Vagina (tissue), 2 donors: ENCODE results near the gene FUT6.

Experiments
- POLR2AphosphoS5 ChIP-seq, 2 donors: sonication (generic); formaldehyde crosslinking; IDR thresholded peaks; one replicate each; pipeline ENCODE4 v1.9.0; 2017; ENCODE audit warnings: antibody characterized with exemption in 2 of 2, mild to moderate bottlenecking in 2 of 2, low read depth in 1 of 2; ENCODE audit not compliant: insufficient read depth in 1 of 2
- TF ChIP-seq, protein P1 (sequence below), 3 experiments: fragments of 450-650 bp in 2 of 3; fragments of 200-600 bp in 1 of 3; sonication (generic) in 1 of 3; IDR thresholded peaks; one replicate each; pipeline ENCODE4 v1.5.1; 2017 to 2019; ENCODE audit warnings: antibody characterized with exemption in 3 of 3, mild to moderate bottlenecking in 2 of 3, moderate library complexity in 2 of 3

DNA sequence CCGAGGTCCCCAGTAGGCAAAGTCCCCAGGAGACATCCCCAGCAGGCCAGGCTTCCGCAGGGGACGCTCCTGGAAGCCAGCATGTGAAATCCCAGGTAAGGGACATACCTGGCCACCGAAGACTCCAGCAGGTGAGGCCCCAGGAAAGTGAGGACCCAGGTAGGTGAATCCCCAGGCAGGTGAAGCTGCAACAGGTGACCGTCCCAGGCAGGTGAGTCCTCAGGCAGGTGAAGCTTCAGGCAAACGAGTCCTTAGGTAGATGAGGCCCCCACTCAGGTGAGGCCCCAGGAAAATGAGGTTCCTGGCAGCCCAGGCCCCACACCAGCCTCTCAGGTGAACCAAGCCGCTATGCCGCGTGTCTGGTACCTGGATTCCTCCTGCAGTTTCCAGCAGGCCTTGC lies 8.3 kb downstream of the FUT6 start:
- no peak for TF ChIP-seq POLR2AphosphoS5 (IDR thresholded peaks at IDR 0.05; ENCODE audit: insufficient read depth in 1 of 2, low read depth in 1 of 2)
- TF ChIP-seq, protein P1, sequence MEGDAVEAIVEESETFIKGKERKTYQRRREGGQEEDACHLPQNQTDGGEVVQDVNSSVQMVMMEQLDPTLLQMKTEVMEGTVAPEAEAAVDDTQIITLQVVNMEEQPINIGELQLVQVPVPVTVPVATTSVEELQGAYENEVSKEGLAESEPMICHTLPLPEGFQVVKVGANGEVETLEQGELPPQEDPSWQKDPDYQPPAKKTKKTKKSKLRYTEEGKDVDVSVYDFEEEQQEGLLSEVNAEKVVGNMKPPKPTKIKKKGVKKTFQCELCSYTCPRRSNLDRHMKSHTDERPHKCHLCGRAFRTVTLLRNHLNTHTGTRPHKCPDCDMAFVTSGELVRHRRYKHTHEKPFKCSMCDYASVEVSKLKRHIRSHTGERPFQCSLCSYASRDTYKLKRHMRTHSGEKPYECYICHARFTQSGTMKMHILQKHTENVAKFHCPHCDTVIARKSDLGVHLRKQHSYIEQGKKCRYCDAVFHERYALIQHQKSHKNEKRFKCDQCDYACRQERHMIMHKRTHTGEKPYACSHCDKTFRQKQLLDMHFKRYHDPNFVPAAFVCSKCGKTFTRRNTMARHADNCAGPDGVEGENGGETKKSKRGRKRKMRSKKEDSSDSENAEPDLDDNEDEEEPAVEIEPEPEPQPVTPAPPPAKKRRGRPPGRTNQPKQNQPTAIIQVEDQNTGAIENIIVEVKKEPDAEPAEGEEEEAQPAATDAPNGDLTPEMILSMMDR (IDR thresholded peaks at IDR 0.05): no peak
